HG03159 (cell line): Measurements from ENCODE around the gene FABP2.
"Not testable (repeated sequence)": the region's sequence is repeated elsewhere in the genome, so short reads cannot be mapped to it uniquely, and the experiment has no call there.

Source experiments
- ATAC-seq: cut with Tn5 transposase; IDR thresholded peaks from one replicate; pipeline ENCODE4 v1.9.1; 2021; ENCODE audit warnings: mild to moderate bottlenecking, moderate library complexity; ENCODE audit not compliant: unreplicated experiment

FABP2 gene

GRCh38 chr4:119321921-119322687 lies at the start of gene FABP2:
Gene FABP2, minus strand, starts transcription at chr4:119322138. Its CDS starts 36 bp downstream, at chr4:119322102.
- ATAC-seq = no peak

DNA sequence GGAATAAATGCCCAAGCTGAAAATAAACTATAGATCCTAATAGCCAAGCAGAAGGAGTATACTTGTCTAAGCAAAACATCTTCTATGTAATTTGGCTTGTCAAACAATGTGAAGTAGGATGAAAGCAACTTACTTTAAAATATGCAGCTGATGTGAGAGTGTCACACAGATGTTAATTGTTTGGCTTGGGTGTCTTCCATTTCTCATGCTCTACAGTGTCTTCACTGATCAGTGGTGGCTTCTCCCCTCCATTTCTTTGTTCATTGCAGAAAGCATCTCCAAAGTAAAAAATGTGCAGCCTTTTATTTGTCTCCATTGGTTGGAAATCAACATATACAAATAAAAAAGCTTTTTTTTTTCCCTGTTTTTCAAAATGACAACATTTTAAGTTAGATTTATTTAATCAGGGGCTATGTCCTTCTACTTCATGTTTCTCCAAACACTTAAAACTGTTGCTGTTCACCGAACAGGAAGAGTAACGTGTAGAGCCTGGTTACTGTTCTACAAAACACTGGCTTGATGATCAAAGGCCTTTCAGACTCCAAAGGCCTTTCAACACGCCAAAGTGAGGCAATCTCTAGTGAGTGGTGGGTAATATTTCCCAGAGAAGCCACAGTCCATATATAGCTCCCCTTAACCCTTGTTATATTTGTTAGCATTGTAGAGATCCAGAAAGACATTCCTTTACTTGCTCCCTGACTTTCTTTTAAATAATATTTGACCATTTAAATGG lies 49.2 kb upstream of the FABP2 start:
- ATAC-seq = not testable (repeated sequence)

- peak; percentile 96 for ATAC-seq
Measured at GRCh38 chr4:119370392-119370791, 48.5 kb upstream of the FABP2 start.

GRCh38 chr4:119366802-119367201 lies 44.9 kb upstream of the FABP2 start:
- ATAC-seq = not testable (repeated sequence)

DNA sequence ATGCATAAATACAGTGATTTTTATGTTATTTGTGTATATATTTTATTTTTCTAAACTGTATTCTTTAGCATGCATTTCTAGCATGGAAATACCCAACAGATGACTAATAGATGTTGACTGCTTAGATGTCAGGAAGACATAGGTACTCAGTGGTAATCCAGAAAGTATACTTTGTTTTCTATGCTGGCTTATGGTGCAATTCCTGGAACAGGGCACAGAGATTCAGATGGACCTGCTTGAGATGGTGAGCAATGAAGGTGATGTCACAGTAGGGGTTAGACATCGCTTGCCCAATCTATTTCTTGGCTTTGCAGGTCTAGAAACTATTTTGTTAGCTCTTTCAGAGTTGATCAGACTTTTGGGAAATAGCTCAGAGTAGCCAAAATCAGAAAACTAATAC lies 42.3 kb upstream of the FABP2 start:
- not testable (repeated sequence) for ATAC-seq

DNA sequence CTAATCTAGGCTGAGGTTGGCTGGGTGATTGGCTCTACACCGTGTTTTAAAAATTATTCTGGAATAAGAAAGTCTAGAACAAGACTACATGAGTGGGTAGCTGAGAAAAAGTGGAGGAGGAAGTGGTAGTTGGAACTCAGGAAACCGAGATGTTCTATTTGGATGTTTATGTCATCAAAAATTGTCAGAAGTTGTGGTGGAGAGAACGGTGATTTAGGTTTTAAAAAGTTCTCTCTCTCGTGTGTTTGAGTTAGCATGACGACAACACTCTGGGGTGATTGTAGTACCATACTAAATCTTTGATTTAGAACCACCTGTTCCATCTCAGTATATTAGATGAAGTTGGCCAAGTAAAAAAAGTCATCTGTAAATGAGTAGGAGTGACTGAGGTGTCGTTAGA lies 41.4 kb upstream of the FABP2 start:
- not testable (repeated sequence) for ATAC-seq

GRCh38 chr4:119362413-119362812 lies 40.5 kb upstream of the FABP2 start:
- ATAC-seq = not testable (repeated sequence)

DNA sequence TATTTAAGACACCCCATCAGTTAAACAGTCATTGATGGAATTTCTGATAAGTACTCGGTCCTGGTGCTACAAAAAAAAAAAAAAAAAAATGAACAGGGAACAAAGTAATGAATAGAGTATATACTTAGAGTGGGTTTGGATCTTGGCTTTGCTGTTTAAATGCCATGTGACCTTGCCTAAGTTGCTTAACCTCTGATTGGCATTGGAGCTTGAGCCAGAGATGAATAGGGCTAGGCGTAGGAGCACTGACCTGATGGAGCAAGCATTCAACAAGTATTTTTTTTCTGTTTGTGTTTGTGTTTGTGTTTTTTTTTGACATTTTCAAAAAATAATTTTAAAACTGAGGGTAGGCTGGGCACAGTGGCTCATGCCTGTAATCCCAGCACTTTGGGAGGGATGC lies 37.9 kb upstream of the FABP2 start:
- ATAC-seq = not testable (repeated sequence)

DNA sequence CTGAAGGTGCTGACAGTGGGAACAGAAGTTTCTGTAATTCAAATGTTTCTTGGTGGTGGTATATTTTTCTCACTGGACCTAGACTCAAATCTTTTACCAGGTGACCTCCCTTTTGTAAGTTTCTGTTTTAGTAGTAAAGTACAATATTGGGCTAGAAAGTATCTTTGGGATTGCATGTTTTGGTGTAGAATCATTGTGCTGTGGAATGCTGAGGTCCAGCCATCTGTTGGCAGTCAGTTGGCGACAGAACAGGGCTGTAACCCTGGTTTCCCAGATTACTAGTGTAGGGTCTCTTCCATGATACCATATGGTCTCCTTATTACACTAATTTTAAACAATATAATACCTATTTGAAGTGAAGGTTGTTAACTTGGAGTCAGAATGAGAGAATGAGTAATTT lies 34.9 kb upstream of the FABP2 start:
- ATAC-seq = not testable (repeated sequence)

DNA sequence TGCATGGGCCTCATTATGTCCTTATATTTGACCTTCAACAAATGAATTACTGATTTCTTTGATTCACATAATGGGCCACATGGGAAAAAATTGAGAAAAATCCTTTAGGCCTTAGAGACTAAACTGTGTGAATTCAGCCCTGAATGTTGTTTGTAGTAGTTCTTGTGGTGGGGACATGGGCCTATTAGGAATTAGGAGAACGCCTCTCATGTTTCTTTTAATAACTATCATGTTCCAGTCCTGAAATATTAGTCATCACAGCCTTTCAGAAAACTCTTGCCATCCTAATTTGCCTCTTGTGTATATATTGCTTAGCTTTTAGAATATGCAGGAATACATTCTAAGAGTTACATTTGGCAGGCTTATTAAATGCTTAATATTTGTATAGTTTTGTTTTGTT lies 34.1 kb upstream of the FABP2 start:
- ATAC-seq = not testable (repeated sequence)

DNA sequence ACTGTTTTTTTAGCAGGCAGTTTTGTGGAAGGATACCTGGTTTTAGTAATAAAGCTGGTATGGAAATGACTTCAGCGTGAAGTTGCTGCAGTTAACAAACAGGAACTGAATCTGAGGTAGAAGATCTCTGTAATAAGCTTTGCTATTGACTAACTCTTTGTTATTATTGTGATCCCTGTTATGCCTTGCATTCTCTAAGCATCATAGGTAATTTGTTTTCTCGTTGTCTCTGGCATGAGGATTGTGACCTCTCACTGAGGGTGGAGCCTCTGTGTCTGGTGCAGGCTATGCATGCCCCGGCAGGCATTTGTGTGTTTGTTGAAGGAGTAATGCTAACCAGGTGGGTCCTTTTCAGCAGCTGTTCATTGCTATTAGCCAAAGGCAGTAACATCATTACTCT lies 31.4 kb upstream of the FABP2 start:
- ATAC-seq = peak; percentile 64

DNA sequence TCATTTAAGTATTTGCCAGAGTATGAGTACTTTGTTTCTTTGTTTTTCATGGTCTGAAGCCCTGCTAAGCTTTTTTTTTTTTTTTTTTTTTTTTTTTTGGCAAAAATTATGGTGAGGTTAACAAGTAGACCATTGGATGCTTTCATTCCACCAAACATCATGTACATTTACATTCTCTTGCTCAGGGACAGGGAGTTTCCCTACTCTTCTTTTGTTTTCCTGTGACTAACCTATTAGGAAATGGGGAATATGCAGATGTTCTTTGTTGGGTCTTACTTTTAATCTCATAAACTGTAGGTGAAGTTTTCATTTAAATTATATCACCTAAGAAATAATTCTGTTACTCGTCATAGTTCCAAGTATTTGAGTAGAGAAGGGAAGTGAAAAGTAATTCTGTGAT lies 26.2 kb upstream of the FABP2 start:
- ATAC-seq = not testable (repeated sequence)

DNA sequence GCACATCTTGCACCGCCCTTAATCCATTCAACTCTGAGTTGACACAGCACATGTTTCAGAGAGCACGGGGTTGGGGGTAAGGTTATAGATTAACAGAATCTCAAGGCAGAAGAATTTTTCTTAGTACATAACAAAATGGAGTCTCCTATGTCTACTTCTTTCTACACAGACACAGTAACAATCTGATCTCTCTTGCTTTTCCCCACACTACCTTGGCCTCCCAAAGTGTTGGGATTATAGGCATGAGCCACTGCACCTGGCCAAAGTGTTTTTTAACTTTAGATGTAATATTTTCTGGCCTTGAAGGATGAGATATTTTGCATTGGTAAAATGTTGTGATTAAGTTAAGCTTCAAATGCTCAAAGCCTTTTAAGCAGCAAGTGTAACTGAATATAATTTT lies 21.4 kb upstream of the FABP2 start:
- not testable (repeated sequence) for ATAC-seq

GRCh38 chr4:119339895-119340294 lies 18.0 kb upstream of the FABP2 start:
- not testable (repeated sequence) for ATAC-seq

GRCh38 chr4:119337010-119337409 lies 15.1 kb upstream of the FABP2 start:
- no peak for ATAC-seq

- not testable (repeated sequence) for ATAC-seq
Measured at GRCh38 chr4:119336332-119336979, 14.5 kb upstream of the FABP2 start.

DNA sequence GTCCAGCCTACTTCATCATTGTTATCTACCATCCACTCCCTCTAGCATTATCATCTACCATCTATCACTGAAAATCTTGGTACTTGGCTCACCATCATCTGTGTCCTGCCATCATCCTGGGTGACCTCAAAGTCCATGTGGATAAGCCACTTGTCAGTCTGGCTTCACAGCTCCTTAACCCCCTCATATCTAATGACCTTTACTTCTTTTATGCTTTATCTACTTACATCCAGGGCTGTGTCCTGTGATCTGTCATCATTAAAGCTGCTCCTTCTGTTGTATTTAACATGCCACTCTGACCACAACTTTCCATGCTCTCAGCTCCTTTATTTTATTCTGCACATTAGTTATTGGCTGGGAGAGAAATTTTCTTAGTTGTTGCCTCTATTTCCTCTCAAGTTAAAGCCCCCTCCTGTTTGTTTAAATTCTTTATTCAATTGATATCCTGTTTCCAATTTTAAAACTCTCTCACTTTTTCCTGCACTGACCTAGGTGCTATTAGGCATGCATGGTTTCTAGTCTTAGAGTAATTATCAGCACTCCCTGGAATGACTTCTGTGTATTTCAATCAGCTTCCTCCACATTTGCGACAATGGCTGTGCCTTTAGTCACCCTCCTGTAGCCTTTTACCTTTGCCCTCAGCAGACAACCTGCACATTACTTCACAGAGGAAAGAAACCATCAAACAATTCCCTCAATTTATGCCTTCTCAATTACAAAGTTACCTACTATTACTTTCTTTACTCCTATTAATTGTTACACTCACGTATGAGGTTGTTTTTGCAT lies 8.1 kb upstream of the FABP2 start:
- no peak for ATAC-seq

DNA sequence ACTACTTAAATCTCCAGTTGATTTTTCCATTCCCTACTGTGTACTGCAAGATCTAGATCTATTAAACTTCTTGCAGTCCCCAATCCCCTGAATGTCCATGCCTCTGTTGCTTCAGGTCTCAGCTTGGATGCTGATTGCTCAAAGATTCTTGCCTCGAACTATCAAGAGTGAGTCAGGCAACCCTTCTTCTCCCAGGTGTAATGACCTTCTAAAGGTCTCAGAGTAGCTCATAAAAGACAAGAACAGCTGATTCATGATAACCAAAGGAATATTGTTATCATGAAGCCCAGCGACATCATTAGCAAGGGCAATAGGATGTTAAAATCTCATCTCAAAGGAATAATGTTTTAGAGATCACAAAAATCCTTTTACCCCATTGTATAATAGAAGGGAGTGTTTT lies 6.8 kb upstream of the FABP2 start:
- ATAC-seq = no peak

GRCh38 chr4:119317990-119318389 lies 3.9 kb downstream of the FABP2 start:
- ATAC-seq = no peak

DNA sequence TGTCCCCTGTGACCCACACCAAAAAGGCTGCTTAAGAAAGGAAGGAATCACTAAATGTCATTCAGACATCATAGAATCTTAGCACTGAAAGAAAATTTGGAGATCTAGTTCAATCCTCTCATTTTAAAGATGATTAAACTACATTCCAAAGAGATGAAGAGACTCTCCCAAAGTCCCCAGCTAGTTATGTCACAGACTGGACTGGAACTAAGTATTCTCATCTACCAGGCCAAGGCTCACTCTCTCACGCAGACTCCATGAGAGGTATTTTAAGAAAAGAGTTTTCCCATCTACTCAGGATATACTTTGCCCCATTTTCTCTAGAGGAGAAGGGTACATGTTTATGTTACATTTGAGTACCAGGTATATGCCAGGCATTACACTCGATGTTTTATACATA lies 6.9 kb downstream of the FABP2 start:
- ATAC-seq = no peak

- no peak for ATAC-seq
Measured at GRCh38 chr4:119314356-119314755, 7.6 kb downstream of the FABP2 start.
